Activated CD8-positive, alpha-beta T cell treated with anti-CD3 and anti-CD28 coated beads for 36 hours (primary cell): ENCODE measurements around the gene GNAT1. TPM values are rescaled to one million over a fixed set of nuclear protein-coding genes. Genes with fewer than 3 reads are reported as not detected.

ENCODE experiments used
- ATAC-seq: fragments of 200-7000 bp; cut with Tn5 transposase; one replicate; pipeline ENCODE4 v1.10.0; 2021; ENCODE audit warnings: mild to moderate bottlenecking, moderate library complexity
- CTCF ChIA-PET: fragments of 350-600 bp; sonication (Branson Sonifier 250); formaldehyde crosslinking; loops from one replicate; lab custom pipeline; 2021; ENCODE audit warnings: antibody characterized with exemption; lab: Charles Lee
- POLR2A ChIA-PET: fragments of 350-600 bp; sonication (Branson Sonifier 250); formaldehyde crosslinking; loops from one replicate; lab custom pipeline; 2021; ENCODE audit warnings: antibody characterized with exemption; lab: Charles Lee
- DNase-seq: peaks from one replicate; pipeline ENCODE4 v3.0.0-alpha.2; 2020
- H3K27ac Mint-ChIP-seq: one replicate; pipeline ENCODE4 v1.8.0; 2021; ENCODE audit warnings: mild to moderate bottlenecking, mixed read lengths
- H3K27me3 Mint-ChIP-seq: one replicate; pipeline ENCODE4 v1.8.0; 2021; ENCODE audit warnings: mixed read lengths
- H3K36me3 Mint-ChIP-seq: one replicate; pipeline ENCODE4 v1.8.0; 2021; ENCODE audit warnings: low read depth, mixed read lengths
- H3K4me1 Mint-ChIP-seq: one replicate; pipeline ENCODE4 v1.8.0; 2021; ENCODE audit warnings: low read depth, mixed read lengths
- H3K4me3 Mint-ChIP-seq: one replicate; pipeline ENCODE4 v1.8.0; 2021; ENCODE audit warnings: mild to moderate bottlenecking, moderate library complexity, mixed read lengths
- H3K9me3 Mint-ChIP-seq: one replicate; pipeline ENCODE4 v1.8.0; 2021; ENCODE audit warnings: mixed read lengths
- CTCF ChIP-seq: fragments of 200-600 bp; IDR thresholded peaks from one replicate; pipeline ENCODE4 v1.8.0; 2022; ENCODE audit warnings: antibody characterized with exemption, mild to moderate bottlenecking
- intact Hi-C: fragments of 100-400 bp; cut with micrococcal nuclease; formaldehyde crosslinking; loops from one replicate; pipeline ENCODE4 v1.10.0; 2022
- total RNA-seq, 2 experiments: library from RNA; stranded (reverse); gene quantifications; one replicate each; pipeline ENCODE4 v1.2.3, GENCODE V29; 2021

GNAT1 gene
- total RNA-seq, 2 experiments from 2014 or later: 0.11 to 0.23 TPM

- intact Hi-C loops: no loop called here
- no peaks in the 10 kb centered on the region for H3K9me3 Mint-ChIP-seq
- H3K27ac Mint-ChIP-seq: no peak overlapping the region
- ChIA-PET POLR2A (interaction anchor here (0.6 to 1.0 kb wide), 2 partner anchors 58 to 86 kb away, joined by 3 to 4 read pairs; no protein-coding TSS in a partner anchor), CTCF (interaction anchor here (1.6 to 1.9 kb wide), 2 partner anchors 10 to 13 kb away, joined by 6 to 10 read pairs; no protein-coding TSS in a partner anchor)
- no peaks in the 10 kb centered on the region for H3K4me1 Mint-ChIP-seq
- H3K36me3 Mint-ChIP-seq: no peaks in the 10 kb centered on the region
- H3K4me3 Mint-ChIP-seq: no peak overlapping the region
- no peaks in the 10 kb centered on the region for H3K27me3 Mint-ChIP-seq
- DNase-seq: no peak
- no peak for ATAC-seq
- no peak for TF ChIP-seq CTCF
Observed at GRCh38 chr3:50181985-50182384, 9.4 kb upstream of the GNAT1 start.

GRCh38 chr3:50182533-50183099, 8.8 kb upstream of the GNAT1 start:
- no peak overlapping the region for H3K4me3 Mint-ChIP-seq
- ChIA-PET CTCF (interaction anchor here (1.6 to 2.6 kb wide), 3 partner anchors 10 to 61 kb away, joined by 6 to 10 read pairs (median 9); no protein-coding TSS in a partner anchor), POLR2A (interaction anchor here (0.6 to 1.0 kb wide), 2 partner anchors 59 to 87 kb away, joined by 3 to 4 read pairs; no protein-coding TSS in a partner anchor)
- no peak for TF ChIP-seq CTCF
- H3K27ac Mint-ChIP-seq: no peak overlapping the region
- H3K27me3 Mint-ChIP-seq: no peaks in the 10 kb centered on the region
- no peaks in the 10 kb centered on the region for H3K9me3 Mint-ChIP-seq
- ATAC-seq (no peak), DNase-seq (no peak)
- H3K36me3 Mint-ChIP-seq: no peaks in the 10 kb centered on the region
- intact Hi-C loops: no loop called here
- H3K4me1 Mint-ChIP-seq: no peaks in the 10 kb centered on the region

GRCh38 chr3:50183755-50184154, 7.7 kb upstream of the GNAT1 start:
- DNase-seq (no peak), ATAC-seq (no peak)
- H3K27me3 Mint-ChIP-seq: no peaks in the 10 kb centered on the region
- intact Hi-C loops: no loop called here
- H3K4me3 Mint-ChIP-seq: no peak overlapping the region
- no peak for TF ChIP-seq CTCF
- ChIA-PET CTCF (interaction anchor here (0.7 to 2.6 kb wide), 2 partner anchors 9 to 62 kb away, joined by 3 to 9 read pairs; no protein-coding TSS in a partner anchor), POLR2A (no interaction called here)
- no peak overlapping the region for H3K27ac Mint-ChIP-seq
- no peaks in the 10 kb centered on the region for H3K36me3 Mint-ChIP-seq
- H3K4me1 Mint-ChIP-seq: no peaks in the 10 kb centered on the region
- H3K9me3 Mint-ChIP-seq: no peaks in the 10 kb centered on the region

- Mint-ChIP-seq H3K4me1 (no peaks in the 10 kb centered on the region), H3K9me3 (no peaks in the 10 kb centered on the region), H3K36me3 (no peaks in the 10 kb centered on the region), H3K4me3 (no peak overlapping the region), H3K27me3 (no peaks in the 10 kb centered on the region), H3K27ac (no peak overlapping the region)
- ATAC-seq (no peak), DNase-seq (no peak)
- POLR2A ChIA-PET: interaction anchor here (1.6 kb wide), 1 partner anchor 62 kb away, joined by 4 read pairs; no protein-coding TSS in a partner anchor
- intact Hi-C loops: no loop called here
- TF ChIP-seq CTCF: no peak
- CTCF ChIA-PET: interaction anchor here (0.7 to 2.6 kb wide), 3 partner anchors 8 to 63 kb away, joined by 3 to 9 read pairs (median 3); no protein-coding TSS in a partner anchor
Observed at GRCh38 chr3:50184242-50184978, 7.0 kb upstream of the GNAT1 start.
